Pancreas (tissue), 10 donors: ENCODE measurements around the gene SYT9. TPM values are rescaled to one million over a fixed set of nuclear protein-coding genes. Genes with fewer than 3 reads are reported as not detected.

Experiments used
- ATAC-seq, 4 donors: fragments of 200-7000 bp; cut with Tn5 transposase; one replicate each; pipeline versions ENCODE4 v1.8.0 to v1.9.1; 2020; ENCODE audit warnings: mild to moderate bottlenecking in 4 of 4, moderate library complexity in 4 of 4
- DNase-seq, 6 donors: peaks; one replicate each; pipeline ENCODE4 v3.0.0-alpha.2; 2020
- FAIRE-seq: peaks from 2 replicates; lab custom pipeline; 2012; peaks lifted over from hg19 to GRCh38; lab: Jason Lieb, UNC
- H3K27ac ChIP-seq, 4 donors: fragments of 200-600 bp; sonication (generic); 1 replicate in 3 of 4; 2 replicates in 1 of 4; pipeline versions ENCODE4 v1.5.0 to v1.8.0; 2020
- H3K27me3 ChIP-seq, 4 donors: fragments of 200-600 bp; one replicate each; pipeline ENCODE4 v1.8.0; 2021
- H3K36me3 ChIP-seq, 3 donors: fragments of 200-600 bp; sonication (generic) in 1 of 3; one replicate each; pipeline versions ENCODE4 v1.5.0 to v1.8.0; 2020 to 2021
- H3K4me1 ChIP-seq, 3 donors: fragments of 200-600 bp; one replicate each; pipeline ENCODE4 v1.8.0; 2021
- H3K4me3 ChIP-seq, 4 donors: fragments of 200-600 bp; sonication (generic) in 2 of 4; one replicate each; pipeline versions ENCODE4 v1.5.0 to v1.8.0; 2020 to 2021
- H3K9me3 ChIP-seq, 4 donors: fragments of 200-600 bp; one replicate each; pipeline ENCODE4 v1.8.0; 2021
- WGBS, 2 donors: extraction: QIAGEN DNeasy Blood & Tissue Kit; methylation state at CpG; one replicate each; pipeline ENCODE4 v1.1.7; 2013; 5-methylcytosine and 5-hydroxymethylcytosine counted together
- intact Hi-C, 3 donors: fragments of 100-400 bp; cut with DNase I; formaldehyde crosslinking; loops; one replicate each; pipeline versions ENCODE4 v1.11.1 to v1.14.2; 2022
- polyA plus RNA-seq, 2 donors: library from polyadenylated mRNA; stranded (reverse); fragments of 200-250 nt; gene quantifications; one replicate each; pipeline ENCODE4 v1.2.3, GENCODE V29; 2013
- total RNA-seq, 6 donors: library from RNA; stranded (reverse); fragmentation: NEBNext Ultra II Directional in 4 of 6; extraction: Animal tissue kit (Norgen Biotek cat#: 25700) in 4 of 6; gene quantifications; one replicate each; pipeline versions ENCODE4 v1.2.1 to v1.2.4, GENCODE V29; 2021 to 2023
- TF ChIP-seq, protein P1 (sequence below), 4 donors: fragments of 200-600 bp; sonication (generic) in 3 of 4; IDR thresholded peaks; one replicate each; pipeline versions ENCODE4 v1.5.0 to v1.8.0; 2021; ENCODE audit warnings: antibody characterized with exemption in 4 of 4
- donor health status: healthy with polysubstance abuse.
- donor health status: DM: no; HTN: no; CAD: no; lungs with moderate emphysema.
- donor health status: DM: no; HTN: no; CAD: no.
- donor health status: control.
- donor health status: control.
- donor health status: Bipolar disorder and iron deficiency.
- donor health status: DM: yes; HTN: yes; CAD: no.
- donor health status: DM: no; HTN: no; CAD: no.
- donor health status: DM: no; HTN: no; CAD: no.
- donor health status: DM: yes; HTN: yes; CAD: no.

The SYT9 gene
- total and polyA plus RNA-seq, 8 donors = 0.38 to 2.0 (median 1.0) TPM

DNA sequence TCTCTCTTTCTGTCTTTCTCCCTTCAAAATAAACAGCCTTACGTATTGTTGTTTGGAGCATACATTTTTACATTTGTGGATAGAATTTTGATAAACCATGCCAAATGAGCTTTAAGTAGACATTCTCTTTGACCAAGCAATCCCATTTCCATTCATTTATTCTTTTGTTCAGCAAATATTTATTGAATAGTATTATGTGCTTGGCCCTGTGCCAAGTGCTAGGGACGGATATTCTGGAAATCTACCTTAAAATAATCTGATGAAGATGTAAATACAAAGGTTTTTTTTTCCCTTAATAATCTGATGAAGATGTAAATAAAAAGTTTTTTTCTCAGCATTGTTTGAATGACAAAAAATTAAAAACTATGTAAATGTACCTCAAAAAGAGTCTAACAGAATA lies 235.7 kb downstream of the SYT9 start:
- WGBS, 2 donors = 52 to 57% methylated on average over 2 of the region's 2 CpGs
- H3K9me3 ChIP-seq = no peaks in the 10 kb centered on the region
- intact Hi-C loops = no loop called here
- H3K27ac ChIP-seq = no peak overlapping the region
- ATAC-seq (no peak), FAIRE-seq (no peak), DNase-seq (no peak)
- H3K36me3 ChIP-seq = no peaks in the 10 kb centered on the region
- no peaks in the 10 kb centered on the region for H3K4me1 ChIP-seq
- TF ChIP-seq, protein P1, sequence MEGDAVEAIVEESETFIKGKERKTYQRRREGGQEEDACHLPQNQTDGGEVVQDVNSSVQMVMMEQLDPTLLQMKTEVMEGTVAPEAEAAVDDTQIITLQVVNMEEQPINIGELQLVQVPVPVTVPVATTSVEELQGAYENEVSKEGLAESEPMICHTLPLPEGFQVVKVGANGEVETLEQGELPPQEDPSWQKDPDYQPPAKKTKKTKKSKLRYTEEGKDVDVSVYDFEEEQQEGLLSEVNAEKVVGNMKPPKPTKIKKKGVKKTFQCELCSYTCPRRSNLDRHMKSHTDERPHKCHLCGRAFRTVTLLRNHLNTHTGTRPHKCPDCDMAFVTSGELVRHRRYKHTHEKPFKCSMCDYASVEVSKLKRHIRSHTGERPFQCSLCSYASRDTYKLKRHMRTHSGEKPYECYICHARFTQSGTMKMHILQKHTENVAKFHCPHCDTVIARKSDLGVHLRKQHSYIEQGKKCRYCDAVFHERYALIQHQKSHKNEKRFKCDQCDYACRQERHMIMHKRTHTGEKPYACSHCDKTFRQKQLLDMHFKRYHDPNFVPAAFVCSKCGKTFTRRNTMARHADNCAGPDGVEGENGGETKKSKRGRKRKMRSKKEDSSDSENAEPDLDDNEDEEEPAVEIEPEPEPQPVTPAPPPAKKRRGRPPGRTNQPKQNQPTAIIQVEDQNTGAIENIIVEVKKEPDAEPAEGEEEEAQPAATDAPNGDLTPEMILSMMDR (IDR thresholded peaks at IDR 0.05) = no peak
- no peaks in the 10 kb centered on the region for H3K27me3 ChIP-seq
- H3K4me3 ChIP-seq = no peak overlapping the region

DNA sequence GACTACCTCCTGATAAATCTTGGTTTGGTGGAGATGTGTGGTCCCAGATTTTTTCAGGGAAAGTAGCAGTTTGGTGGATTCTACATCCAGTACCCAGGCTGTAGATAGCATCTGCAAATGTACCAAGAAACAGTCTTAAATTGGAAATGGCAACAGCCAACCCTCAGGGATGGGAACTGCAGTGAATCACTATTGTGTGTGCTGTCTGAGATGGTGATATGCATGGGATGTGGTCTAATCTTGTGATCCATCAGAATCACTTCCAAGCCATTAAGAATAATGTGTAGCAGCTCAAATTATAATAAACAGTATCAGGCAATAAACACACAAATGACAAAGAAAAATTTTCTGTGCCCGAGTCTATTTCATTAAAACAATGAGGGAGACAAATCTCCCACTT lies 237.0 kb downstream of the SYT9 start:
- FAIRE-seq = no peak
- no peaks in the 10 kb centered on the region for H3K36me3 ChIP-seq
- H3K27ac ChIP-seq = no peak overlapping the region
- no peak overlapping the region for H3K4me3 ChIP-seq
- TF ChIP-seq, protein P1 (IDR thresholded peaks at IDR 0.05) = no peak
- 87 to 100% methylated on average over 1 of the region's 1 CpG for WGBS, 2 donors
- H3K27me3 ChIP-seq = no peaks in the 10 kb centered on the region
- H3K9me3 ChIP-seq = no peaks in the 10 kb centered on the region
- ATAC-seq = no peak
- intact Hi-C loops = no loop called here
- DNase-seq = no peak
- no peaks in the 10 kb centered on the region for H3K4me1 ChIP-seq

DNA sequence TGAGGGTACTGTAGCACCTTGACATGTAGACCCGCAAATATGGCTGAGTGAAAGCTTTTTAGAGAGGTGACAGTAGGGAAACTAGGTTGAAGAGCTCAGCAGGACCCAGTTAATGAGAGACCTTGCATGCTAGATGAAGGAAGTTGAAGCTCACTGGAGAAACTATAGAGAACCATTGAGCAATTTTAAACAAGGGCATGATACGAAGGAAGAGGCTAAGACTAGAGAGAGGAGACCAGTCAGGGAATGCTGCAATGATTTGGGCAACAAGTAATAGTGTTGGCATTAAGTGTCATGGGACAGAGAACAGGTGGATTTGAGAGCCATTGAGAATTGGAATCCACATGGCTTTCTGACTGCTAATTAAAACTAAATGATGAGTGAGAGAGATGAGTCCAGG lies 237.7 kb downstream of the SYT9 start:
- no peak overlapping the region for H3K4me3 ChIP-seq
- H3K4me1 ChIP-seq = no peaks in the 10 kb centered on the region
- DNase-seq = no peak
- 94 to 96% methylated on average over 2 of the region's 2 CpGs for WGBS, 2 donors
- no peak overlapping the region for H3K27ac ChIP-seq
- no peaks in the 10 kb centered on the region for H3K9me3 ChIP-seq
- TF ChIP-seq, protein P1 (IDR thresholded peaks at IDR 0.05) = no peak
- intact Hi-C loops = no loop called here
- no peaks in the 10 kb centered on the region for H3K36me3 ChIP-seq
- no peaks in the 10 kb centered on the region for H3K27me3 ChIP-seq
- FAIRE-seq = no peak
- ATAC-seq = no peak

DNA sequence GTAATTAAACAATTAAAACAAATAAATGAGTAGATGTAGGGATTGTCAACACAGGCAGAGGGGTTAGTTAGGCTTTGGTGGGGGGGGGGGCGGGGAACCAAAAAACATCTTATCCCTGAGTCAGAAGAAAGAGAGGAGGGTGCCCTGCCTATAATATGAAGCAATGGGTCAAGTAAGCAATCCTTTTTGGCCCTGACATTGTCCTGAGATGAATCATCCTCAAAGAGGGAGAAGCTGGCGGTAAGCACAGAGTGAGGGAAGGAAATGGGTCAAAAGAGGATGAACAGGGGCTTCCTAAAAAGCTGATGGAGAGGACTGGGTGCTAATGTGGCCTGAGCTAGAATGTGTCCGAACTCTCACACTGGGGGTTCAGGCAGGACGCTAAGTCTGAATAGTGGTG lies 238.3 kb downstream of the SYT9 start:
- H3K4me3 ChIP-seq = no peak overlapping the region
- TF ChIP-seq, protein P1 (IDR thresholded peaks at IDR 0.05) = no peak
- DNase-seq = no peak
- ATAC-seq = peak in 2 of 4 donors; percentile 9 to 66
- intact Hi-C loops = no loop called here
- H3K36me3 ChIP-seq = no peaks in the 10 kb centered on the region
- H3K27me3 ChIP-seq = no peaks in the 10 kb centered on the region
- H3K9me3 ChIP-seq = no peaks in the 10 kb centered on the region
- H3K4me1 ChIP-seq = no peaks in the 10 kb centered on the region
- no peak for FAIRE-seq
- H3K27ac ChIP-seq = no peak overlapping the region
- WGBS, 2 donors = 90 to 97% methylated on average over 4 of the region's 4 CpGs

DNA sequence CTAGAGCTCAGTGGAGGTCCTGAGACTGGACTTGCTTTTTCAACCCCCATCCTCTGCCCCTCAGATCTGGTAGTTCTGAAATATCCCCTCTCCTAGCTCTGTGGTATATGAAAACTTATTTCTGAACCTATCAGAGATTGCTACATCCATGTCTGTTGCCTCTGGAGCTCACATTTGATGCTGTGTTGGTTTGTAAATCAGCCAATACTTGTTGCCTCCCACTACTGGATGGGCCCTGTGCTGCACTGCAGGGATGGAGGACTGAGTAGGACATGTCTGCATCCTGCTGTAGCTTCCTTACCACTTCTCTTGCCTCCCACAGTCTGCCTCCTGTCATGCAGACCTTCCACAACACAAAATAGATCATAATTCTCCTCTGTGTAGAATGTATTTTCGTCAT lies 238.8 kb downstream of the SYT9 start:
- Histone ChIP-seq H3K4me1 (no peaks in the 10 kb centered on the region), H3K27ac (no peak overlapping the region), H3K9me3 (no peaks in the 10 kb centered on the region), H3K27me3 (no peaks in the 10 kb centered on the region), H3K36me3 (no peaks in the 10 kb centered on the region), H3K4me3 (no peak overlapping the region)
- TF ChIP-seq, protein P1 (IDR thresholded peaks at IDR 0.05) = no peak
- 83 to 86% methylated on average over 1 of the region's 1 CpG for WGBS, 2 donors
- DNase-seq (no peak), ATAC-seq (peak in 1 of 4 donors; percentile 51), FAIRE-seq (no peak)
- intact Hi-C loops = no loop called here
